GM21723 (cell line): ENCODE results near the gene FAM200C.

Experiments
- ATAC-seq: cut with Tn5 transposase; IDR thresholded peaks from one replicate; pipeline ENCODE4 v1.9.1; 2021; ENCODE audit warnings: mild to moderate bottlenecking, moderate library complexity; ENCODE audit not compliant: unreplicated experiment

Gene FAM200C

DNA sequence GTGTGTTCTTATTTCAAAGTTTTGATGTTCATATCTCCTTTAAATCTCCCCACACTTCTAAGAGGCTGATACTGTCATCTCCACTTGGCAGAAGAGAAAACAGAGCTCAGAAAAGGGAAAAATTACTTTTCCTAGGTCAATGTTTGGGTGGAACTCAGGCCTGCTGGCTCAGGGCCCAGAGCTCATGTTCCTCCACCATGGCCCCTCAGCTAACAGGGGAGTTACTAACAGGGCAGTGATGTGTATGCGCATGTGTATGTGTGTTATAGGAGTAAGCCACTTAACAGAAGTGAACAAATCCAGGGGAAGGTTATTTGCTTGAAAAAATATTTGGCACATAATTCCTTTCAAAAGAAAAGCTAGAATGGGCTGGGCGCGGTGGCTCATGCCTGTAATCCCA is 32.0 kb downstream of the FAM200C start:
- ATAC-seq: no peak

GRCh38 chr5:160367261-160367660 is 32.6 kb downstream of the FAM200C start:
- ATAC-seq: no peak

GRCh38 chr5:160366230-160366629 is 33.6 kb downstream of the FAM200C start:
- ATAC-seq: no peak

DNA sequence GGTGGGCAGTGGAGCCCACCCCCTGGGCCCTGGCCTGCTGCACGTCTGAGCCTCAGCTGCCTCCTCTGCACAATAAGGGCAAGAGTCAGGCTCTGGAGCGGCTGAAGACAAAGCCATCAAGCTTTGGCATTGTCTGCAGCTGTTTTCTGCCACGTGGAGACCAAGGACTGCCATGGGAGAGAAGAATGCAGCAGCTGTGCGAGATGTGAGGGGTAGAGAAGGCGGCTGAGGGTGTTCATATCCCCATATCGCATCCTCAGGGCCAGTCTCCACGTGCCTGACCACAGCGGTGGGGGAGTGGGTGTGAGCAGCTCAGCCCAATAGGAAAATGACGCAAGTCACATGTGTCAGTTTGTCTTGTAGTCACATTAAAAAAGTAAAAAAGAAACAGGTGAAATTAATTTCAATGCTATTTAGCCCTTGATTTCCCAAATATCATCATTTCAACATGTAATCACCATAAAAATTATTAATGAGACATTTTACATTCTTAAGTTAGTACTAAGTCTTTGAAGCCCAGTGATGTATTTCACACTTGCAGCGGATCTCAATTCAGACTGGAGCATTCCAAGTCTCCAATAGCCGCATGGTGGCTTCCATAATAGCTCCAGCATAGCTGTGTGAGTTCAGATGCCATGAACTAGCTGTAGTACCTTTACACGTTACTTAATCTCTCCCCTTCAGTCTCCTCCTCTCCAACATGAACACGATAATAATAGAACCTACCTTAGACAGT is 36.0 kb downstream of the FAM200C start:
- no peak for ATAC-seq

DNA sequence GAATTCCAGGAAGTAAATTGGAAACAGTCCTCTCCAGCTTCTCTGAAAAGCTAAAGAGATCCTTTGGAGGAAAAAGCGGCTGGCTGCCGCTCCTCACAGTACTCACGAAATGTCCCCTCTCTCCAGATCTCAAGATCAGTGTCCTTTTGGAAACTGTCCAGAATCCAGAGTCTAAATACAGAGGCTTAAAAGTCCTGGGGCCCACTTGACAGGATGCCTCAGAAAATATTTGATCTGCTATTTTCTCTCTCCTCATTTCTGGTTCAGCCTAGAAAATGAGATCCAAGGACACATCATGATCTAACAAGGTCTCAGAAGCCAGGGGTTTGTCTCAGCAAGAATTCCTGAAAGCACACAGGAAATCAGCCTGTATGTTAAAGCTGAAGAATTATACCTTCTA is 36.6 kb downstream of the FAM200C start:
- ATAC-seq: no peak

- ATAC-seq: no peak
These were observed 38.1 kb downstream of the FAM200C start for GRCh38 chr5:160361624-160362228.

DNA sequence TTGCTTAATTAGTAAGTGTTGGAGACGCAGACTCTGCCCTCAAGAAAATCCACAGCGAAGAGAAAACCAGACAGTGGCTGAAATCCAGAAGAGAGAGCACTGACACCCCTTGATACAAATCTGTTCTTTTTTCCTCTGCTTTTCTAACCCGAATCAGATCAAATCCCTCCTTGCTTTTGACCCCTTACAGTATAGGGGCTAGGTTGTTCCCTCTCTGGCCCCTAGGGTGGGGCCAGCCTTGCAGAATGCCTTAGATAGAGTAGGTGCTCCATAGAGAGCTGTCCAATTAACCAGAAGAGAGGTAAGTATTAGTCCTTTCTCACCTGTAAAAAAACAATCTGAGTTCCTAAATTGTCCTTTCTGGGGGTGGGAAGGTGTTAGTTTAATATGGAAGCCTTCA is 39.5 kb downstream of the FAM200C start:
- ATAC-seq: no peak

- no peak for ATAC-seq
These were observed 40.0 kb downstream of the FAM200C start for GRCh38 chr5:160359816-160360215.

DNA sequence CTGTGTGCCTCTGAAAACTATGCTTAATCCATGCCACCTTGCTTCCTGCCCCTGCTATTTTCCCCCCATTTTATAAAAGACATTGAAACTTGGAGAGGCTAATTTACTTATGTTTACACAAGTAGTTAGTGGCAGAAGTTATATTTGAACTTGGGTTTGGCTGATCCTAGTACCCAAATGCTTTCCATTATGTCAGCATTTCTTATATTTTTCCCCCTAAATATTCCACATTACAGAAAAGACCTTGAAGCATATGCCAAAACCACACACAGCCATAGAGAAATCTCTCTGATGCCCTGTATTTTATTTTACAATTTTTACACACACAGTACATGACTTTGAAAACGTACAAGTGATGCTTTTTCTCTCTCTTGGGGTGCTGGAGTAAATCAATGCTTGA is 40.6 kb downstream of the FAM200C start:
- no peak for ATAC-seq

DNA sequence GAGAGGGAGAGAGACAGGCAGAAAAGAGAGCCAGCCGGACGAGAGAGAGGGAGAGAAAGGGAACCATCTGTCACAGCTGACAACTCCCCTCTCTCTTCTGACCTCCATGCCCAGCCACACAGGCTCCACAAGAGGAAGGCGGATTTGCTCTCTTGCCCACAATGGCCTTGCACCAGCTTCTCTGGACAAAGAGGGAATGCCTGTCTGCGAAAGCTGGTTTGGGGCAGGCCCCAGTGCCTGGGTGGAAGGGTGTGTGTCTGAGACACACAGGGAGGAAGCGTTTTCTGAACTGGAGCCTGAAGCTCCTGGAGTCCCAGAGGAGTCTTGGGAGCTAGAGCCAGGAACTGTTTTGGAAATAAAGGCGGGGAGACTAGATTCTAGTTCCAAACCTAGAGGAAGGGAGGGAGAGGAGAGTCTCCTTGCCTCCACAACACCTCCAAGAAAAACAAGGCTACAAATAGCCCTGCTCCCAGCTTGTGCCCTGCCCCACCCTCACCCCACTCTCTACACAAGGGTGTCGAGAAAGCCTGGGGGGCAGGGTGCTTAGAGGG is 41.9 kb downstream of the FAM200C start:
- ATAC-seq: no peak

DNA sequence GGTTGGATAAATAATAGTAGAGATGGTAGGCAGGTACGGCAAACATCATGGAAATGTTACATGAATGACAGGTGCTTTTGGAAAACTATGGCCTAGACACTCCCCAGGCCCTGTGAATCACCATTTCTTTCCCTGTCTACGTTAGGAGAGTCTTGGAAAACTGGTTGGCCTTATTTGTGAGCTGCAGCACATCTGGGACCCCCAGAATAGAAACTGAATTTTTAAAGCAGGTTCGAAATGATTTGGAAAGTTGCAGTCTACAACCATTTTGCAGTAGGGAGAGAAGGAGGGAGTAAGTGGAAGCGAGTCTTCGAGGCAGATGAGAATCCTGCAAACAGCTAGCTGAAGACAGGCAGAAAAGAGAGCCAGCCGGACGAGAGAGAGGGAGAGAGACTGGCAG is 42.5 kb downstream of the FAM200C start:
- ATAC-seq: no peak

GRCh38 chr5:160356550-160357347 is 43.1 kb downstream of the FAM200C start:
- no peak for ATAC-seq

DNA sequence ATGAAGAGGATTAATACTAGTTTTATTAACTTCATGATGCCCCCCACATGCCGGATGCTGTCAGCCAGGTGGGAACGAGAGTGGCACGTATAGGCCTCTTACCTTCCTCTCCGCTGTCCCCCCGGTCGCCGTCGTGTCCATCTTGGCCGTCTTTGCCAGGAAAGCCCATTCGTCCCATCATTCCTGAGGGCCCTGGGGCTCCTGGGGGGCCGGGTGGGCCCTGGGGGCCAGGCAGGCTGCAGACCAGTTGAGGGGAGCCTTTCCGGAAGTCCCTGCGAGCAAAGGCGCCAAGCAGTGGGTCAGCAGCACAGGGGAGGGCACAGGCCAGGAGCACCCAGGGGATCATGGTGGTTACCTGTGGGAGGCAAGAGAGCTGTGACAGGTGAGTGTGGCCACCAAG is 45.2 kb downstream of the FAM200C start:
- no peak for ATAC-seq

GRCh38 chr5:160353379-160353778 is 46.5 kb downstream of the FAM200C start:
- ATAC-seq: no peak

GRCh38 chr5:160352308-160352707 is 47.5 kb downstream of the FAM200C start:
- no peak for ATAC-seq

GRCh38 chr5:160349935-160350303 is 49.9 kb downstream of the FAM200C start:
- ATAC-seq: no peak

DNA sequence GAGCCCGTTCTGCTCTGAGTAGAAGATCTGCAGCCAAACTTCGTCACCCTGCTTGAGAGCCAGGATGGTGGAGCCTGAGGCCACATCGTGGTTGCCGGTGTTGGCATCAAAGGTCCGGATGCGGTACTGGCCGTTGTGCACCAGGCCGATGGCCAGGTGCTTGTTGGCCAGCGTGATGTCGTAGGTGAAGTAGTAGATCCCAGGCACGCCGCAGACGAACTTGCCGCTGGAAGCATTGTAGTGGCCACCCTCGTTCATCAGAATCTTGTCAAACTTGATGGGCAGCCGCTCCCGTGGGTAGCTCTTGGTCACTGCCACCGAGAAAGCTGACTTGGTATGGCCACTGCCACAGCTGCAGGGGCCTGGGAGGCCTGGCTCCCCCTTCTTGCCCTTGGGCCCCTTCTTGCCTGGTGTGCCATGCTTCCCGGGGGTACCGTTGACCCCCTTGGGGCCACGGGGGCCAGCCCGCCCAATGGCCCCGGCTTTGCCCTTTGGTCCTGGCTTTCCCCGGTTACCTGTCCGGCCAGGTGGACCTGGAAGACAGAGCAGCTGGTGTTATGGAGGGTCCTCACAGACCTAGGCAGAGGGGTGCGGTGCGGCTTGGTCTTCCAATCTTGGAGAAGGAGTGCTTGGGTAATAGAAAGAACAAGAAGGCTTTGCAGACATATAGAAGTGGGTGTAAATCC is 50.5 kb downstream of the FAM200C start:
- no peak for ATAC-seq

DNA sequence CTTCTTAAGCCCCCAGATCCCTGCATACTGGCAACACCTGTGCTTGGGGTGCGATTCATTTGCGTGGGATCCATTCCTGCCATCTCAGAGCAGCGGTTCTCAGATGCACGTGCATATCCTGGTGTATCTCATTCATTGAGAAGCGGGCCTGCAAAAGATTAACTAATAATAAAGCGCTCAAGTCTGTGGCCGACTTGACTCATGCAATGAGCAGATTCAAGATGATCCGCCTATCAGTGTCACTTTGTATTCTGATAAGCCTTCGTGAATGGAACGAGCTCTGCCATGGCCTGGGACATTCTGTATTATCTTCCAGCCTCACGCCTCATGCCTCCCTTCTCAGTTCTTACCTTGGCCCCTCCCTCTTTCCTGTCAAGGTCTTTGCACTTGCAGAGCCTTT is 51.8 kb downstream of the FAM200C start:
- ATAC-seq: no peak

DNA sequence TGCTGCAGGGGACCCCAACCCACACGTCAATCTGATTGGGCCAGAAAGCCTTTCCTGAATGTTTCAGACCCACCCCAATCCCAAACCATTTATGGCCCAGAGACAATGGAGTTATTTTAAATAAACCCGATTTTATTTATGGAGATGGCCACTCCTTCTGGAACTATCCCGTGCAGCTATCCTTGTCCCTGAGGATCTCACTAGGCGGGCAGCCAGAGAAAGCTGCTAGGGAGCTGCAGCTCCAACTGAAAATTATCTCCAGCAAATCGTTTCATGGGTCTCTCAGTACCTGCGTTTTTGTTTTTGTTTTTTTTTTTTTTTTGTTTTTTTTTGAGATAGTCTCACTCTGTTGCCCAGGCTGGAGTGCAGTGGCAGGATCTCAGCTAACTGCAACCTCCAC is 52.4 kb downstream of the FAM200C start:
- no peak for ATAC-seq
